ENCODE results near the gene CYP21A2.
"Not testable (repeated sequence)": the region's sequence is repeated elsewhere in the genome, so short reads cannot be mapped to it uniquely, and the experiment has no call there.

CYP21A2 gene

DNA sequence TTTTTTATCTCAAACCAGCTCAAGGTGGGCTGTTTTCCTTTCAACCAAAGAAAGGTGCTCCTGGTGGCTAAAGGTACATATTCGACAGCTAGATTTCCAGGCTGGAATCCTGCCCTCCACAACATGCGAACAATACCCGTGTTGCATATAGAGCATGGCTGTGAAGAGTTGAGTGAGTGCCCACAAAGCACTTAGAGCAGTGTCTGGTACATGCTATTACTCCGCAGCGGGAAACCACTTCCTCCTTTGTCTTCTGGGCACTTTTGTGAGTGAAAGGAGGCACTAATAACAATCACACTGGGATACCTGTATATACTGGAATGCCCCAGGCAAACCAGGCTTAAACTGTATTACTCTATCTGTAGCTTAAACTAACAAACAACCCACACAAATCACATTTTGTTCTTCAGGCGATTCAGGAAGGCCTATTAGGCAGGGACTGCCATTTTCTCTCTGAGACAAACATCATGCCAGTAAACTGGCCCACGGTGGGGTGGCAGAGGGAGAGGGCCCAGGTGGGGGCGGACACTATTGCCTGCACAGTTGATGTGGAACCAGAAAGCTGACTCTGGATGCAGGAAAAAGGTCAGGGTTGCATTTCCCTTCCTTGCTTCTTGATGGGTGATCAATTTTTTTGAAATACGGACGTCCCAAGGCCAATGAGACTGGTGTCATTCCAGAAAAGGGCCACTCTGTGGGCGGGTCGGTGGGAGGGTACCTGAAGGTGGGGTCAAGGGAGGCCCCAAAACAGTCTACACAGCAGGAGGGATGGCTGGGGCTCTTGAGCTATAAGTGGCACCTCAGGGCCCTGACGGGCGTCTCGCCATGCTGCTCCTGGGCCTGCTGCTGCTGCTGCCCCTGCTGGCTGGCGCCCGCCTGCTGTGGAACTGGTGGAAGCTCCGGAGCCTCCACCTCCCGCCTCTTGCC lies at the start of gene CYP21A2:
CYP21A2 (plus strand) TSS at position 818 of the 927 bp plus-strand sequence; CDS start at position 826, 8 bp downstream.
- not testable (repeated sequence) for H3K4me3 ChIP-seq (ENCODE audit: low read depth, low read length)

DNA sequence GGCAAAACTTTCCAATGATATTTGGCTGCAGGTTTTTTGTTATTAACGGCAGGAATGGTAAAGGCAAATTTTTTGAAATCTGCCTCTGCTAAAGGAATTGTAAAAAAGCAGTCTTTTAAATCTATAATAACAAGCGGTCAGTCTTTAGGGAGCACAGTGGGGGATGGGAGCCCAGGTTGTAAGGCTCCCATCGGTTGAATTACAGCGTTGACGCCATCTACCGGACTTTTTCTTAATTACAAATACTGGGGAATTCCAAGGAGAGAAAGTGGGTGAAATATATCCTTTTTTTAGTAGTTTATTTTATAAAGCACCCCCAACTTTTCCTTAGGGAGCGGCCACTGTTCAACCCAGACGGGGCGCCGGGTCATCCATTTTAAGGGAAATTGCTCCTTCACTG lies 48.9 kb upstream of the CYP21A2 start:
- H3K4me3 ChIP-seq (ENCODE audit: low read depth, low read length): not testable (repeated sequence)

DNA sequence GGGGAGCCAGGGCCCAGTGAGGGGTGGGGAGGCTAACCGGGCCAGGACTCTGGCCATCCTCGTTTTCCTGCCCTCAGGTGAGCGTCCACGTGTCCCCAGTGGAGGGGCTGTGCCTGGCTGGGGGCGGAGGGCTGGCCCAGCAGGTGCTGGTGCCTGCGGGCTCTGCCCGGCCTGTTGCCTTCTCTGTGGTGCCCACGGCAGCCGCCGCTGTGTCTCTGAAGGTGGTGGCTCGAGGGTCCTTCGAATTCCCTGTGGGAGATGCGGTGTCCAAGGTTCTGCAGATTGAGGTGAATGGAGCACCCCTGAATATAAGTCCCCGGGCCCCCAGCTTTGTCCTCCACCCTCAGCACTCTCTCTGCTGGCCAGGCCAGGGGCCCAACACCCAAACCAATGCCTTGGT lies 43.8 kb upstream of the CYP21A2 start:
- H3K4me3 ChIP-seq (ENCODE audit: low read depth, low read length): not testable (repeated sequence)

DNA sequence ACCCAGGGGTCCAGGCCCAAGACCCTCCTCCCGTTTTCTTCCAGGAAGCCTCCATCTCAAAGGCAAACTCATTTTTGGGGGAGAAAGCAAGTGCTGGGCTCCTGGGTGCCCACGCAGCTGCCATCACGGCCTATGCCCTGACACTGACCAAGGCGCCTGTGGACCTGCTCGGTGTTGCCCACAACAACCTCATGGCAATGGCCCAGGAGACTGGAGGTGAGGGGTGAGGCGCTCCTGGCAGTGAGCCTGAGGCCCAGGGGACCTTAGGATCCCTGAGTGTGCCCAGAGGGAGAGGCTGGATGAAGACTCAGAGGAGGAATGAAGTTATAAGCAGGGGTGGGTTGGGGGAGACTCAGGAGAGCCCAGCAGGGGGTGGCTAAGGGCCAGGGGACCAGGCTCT lies 41.8 kb upstream of the CYP21A2 start:
- not testable (repeated sequence) for H3K4me3 ChIP-seq (ENCODE audit: low read depth, low read length)

- not testable (repeated sequence) for H3K4me3 ChIP-seq (ENCODE audit: low read depth, low read length)
Observed at GRCh38 chr6:32002546-32003268, 35.5 kb upstream of the CYP21A2 start.

- H3K4me3 ChIP-seq (ENCODE audit: low read depth, low read length): not testable (repeated sequence)
Observed at GRCh38 chr6:32003301-32003700, 34.9 kb upstream of the CYP21A2 start.

DNA sequence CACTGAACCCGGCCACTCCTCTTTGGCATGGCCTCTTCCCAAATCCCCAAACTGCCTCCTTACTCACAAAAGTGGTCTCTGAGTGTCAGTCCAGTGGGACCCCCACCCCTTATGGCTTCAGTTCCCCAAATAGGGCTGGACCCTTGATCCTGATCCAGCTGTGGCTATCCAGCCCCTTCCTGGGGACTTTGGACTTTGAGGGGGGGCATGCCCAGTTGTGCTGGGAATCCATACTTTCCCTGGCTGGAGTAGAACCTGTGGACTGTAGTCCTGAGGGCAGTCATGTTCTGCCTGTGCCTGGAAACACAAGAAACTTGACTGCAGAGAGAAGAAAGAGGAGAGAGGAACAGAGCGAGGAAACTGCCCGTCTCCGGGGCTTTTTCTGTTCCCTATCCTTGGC lies 33.8 kb upstream of the CYP21A2 start:
- H3K4me3 ChIP-seq (ENCODE audit: low read depth, low read length): not testable (repeated sequence)

DNA sequence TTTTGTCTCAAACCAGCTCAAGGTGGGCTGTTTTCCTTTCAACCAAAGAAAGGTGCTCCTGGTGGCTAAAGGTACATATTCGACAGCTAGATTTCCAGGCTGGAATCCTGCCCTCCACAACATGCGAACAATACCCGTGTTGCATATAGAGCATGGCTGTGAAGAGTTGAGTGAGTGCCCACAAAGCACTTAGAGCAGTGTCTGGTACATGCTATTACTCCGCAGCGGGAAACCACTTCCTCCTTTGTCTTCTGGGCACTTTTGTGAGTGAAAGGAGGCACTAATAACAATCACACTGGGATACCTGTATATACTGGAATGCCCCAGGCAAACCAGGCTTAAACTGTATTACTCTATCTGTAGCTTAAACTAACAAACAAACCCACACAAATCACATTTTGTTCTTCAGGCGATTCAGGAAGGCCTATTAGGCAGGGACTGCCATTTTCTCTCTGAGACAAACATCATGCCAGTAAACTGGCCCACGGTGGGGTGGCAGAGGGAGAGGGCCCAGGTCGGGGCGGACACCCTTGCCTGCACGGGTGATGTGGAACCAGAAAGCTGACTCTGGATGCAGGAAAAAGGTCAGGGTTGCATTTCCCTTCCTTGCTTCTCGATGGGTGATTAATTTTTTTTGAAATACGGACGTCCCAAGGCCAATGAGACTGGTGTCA lies 33.2 kb upstream of the CYP21A2 start:
- H3K4me3 ChIP-seq (ENCODE audit: low read depth, low read length): not testable (repeated sequence)

DNA sequence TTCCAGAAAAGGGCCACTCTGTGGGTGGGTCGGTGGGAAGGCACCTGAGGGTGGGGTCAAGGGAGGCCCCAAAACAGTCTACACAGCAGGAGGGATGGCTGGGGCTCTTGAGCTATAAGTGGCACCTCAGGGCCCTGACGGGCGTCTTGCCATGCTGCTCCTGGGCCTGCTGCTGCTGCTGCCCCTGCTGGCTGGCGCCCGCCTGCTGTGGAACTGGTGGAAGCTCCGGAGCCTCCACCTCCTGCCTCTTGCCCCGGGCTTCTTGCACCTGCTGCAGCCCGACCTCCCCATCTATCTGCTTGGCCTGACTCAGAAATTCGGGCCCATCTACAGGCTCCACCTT lies 32.7 kb upstream of the CYP21A2 start:
- not testable (repeated sequence) for H3K4me3 ChIP-seq (ENCODE audit: low read depth, low read length)

DNA sequence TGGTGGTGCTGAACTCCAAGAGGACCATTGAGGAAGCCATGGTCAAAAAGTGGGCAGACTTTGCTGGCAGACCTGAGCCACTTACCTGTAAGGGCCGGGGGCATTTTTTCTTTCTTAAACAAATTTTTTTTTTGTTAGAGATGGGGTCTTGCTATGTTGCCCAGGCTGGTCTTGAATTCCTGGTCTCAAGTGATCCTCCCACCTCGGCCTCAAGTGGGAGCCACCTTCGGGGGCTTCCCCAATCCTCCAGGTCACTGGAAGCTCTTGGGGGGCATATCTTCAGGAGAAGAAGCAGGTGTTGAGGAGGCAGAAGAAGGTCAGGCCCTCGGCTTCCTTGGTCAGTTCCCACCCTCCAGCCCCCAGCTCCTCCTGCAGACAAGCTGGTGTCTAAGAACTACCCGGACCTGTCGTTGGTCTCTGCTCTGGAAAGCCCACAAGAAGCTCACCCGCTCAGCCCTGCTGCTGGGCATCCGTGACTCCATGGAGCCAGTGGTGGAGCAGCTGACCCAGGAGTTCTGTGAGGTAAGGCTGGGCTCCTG lies 32.2 kb upstream of the CYP21A2 start:
- H3K4me3 ChIP-seq (ENCODE audit: low read depth, low read length): not testable (repeated sequence)

DNA sequence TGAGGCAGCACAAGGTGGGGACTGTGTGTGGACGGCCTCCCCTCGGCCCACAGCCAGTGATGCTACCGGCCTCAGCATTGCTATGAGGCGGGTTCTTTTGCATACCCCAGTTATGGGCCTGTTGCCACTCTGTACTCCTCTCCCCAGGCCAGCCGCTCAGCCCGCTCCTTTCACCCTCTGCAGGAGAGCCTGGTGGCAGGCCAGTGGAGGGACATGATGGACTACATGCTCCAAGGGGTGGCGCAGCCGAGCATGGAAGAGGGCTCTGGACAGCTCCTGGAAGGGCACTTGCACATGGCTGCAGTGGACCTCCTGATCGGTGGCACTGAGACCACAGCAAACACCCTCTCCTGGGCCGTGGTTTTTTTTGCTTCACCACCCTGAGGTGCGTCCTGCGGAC lies 31.1 kb upstream of the CYP21A2 start:
- H3K4me3 ChIP-seq (ENCODE audit: low read depth, low read length): not testable (repeated sequence)

- not testable (repeated sequence) for H3K4me3 ChIP-seq (ENCODE audit: low read depth, low read length)
Observed at GRCh38 chr6:32008037-32008436, 30.2 kb upstream of the CYP21A2 start.

DNA sequence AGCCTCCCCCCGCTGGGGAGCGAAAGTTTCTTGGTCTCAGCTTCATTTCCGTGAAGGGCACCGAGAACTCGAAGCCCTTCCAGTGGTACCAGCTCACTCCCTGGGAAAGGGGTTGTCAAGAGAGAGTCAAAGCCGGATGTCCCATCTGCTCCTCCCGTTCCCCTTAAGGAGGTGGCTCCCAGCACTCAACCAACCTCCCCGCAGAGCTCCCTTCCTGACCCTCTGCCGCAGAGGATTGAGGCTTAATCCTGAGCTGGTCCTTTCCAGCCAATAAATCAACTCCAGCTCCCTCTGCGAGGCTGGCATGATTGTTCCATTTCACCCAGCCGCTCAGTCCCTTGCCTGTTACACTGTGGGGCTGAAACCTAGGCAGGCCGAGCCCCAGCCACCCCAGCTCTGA lies 29.6 kb upstream of the CYP21A2 start:
- not testable (repeated sequence) for H3K4me3 ChIP-seq (ENCODE audit: low read depth, low read length)

DNA sequence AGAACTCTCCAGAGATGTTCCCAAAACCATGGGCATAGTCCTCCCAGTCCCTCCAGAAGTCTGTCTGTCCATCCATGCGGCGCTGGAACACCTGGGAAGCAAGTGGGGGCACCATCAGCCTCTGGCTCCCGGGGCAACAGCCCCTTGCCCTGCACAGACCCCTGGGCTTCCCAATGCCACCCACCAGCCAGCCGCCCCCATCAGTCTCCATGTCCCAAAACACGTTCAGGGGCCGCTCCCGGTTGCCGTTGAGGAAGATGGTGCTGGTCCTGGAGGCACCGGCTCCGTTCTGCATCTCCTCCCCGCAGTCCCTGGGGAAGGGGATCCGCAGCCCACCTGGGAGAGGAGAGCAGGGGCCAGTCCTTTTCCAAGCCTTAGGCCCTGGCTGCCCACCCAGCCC lies 28.7 kb upstream of the CYP21A2 start:
- not testable (repeated sequence) for H3K4me3 ChIP-seq (ENCODE audit: low read depth, low read length)

GRCh38 chr6:32010856-32011530 lies 27.2 kb upstream of the CYP21A2 start:
- H3K4me3 ChIP-seq (ENCODE audit: low read depth, low read length): not testable (repeated sequence)

GRCh38 chr6:32012941-32013617 lies 25.1 kb upstream of the CYP21A2 start:
- H3K4me3 ChIP-seq (ENCODE audit: low read depth, low read length): not testable (repeated sequence)

GRCh38 chr6:32013738-32014137 lies 24.5 kb upstream of the CYP21A2 start:
- not testable (repeated sequence) for H3K4me3 ChIP-seq (ENCODE audit: low read depth, low read length)

- not testable (repeated sequence) for H3K4me3 ChIP-seq (ENCODE audit: low read depth, low read length)
Observed at GRCh38 chr6:32014547-32014946, 23.7 kb upstream of the CYP21A2 start, which contains the start of gene C4B. C4B (plus strand) TSS chr6:32014795; CDS start chr6:32014846, 51 bp downstream.

GRCh38 chr6:32022100-32022499 lies 16.1 kb upstream of the CYP21A2 start:
- H3K4me3 ChIP-seq (ENCODE audit: low read depth, low read length): not testable (repeated sequence)

DNA sequence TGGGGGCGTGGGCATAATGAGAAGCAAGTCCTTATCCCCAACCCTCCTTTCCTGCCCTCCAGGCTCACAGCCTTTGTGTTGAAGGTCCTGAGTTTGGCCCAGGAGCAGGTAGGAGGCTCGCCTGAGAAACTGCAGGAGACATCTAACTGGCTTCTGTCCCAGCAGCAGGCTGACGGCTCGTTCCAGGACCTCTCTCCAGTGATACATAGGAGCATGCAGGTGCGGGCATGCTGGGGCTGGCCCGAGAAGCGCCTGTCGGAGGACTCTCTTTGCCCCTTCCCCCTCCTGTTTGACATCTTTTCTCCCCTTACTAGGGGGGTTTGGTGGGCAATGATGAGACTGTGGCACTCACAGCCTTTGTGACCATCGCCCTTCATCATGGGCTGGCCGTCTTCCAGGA lies 9.6 kb upstream of the CYP21A2 start:
- H3K4me3 ChIP-seq (ENCODE audit: low read depth, low read length): not testable (repeated sequence)
